Measurements from ENCODE around the gene PCYT2.

DNA sequence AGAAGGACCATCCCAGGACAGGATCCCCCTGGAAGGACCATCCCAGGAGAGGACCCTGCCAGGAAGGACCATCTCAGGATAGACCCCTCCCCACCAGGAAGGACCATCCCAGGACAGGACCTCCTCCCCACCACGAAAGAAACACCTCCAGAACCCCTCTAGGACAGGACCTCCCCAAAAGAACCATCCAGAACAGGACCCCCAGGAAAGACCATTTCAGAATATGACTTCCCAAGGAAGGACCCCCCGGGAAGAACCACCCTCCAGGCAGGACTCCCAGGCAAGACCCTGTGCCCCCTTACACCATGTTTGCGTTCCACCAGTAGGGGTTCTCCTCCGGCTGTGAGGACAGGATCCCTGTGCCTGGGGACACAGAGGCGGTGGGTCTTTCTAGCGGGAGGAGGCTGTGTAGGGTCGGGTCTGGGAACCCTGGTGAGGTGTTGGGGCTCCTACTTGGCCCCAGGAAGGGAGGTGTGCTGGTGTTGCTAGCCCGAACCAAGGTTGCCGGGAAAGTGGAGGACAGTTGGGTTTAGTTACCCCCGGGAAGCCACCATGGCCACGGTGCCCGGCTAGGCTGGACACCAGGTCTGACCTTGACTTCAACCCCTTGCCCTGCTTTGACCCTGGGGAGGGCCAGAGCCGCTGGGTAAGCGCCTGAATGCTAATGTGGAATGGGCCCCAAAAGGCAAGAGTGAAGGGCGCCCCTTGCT lies 47.6 kb upstream of the PCYT2 start:
- TF ChIP-seq POLR2A (IDR thresholded peaks at IDR 0.05), result no peak
- TF ChIP-seq, protein P1, sequence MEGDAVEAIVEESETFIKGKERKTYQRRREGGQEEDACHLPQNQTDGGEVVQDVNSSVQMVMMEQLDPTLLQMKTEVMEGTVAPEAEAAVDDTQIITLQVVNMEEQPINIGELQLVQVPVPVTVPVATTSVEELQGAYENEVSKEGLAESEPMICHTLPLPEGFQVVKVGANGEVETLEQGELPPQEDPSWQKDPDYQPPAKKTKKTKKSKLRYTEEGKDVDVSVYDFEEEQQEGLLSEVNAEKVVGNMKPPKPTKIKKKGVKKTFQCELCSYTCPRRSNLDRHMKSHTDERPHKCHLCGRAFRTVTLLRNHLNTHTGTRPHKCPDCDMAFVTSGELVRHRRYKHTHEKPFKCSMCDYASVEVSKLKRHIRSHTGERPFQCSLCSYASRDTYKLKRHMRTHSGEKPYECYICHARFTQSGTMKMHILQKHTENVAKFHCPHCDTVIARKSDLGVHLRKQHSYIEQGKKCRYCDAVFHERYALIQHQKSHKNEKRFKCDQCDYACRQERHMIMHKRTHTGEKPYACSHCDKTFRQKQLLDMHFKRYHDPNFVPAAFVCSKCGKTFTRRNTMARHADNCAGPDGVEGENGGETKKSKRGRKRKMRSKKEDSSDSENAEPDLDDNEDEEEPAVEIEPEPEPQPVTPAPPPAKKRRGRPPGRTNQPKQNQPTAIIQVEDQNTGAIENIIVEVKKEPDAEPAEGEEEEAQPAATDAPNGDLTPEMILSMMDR (IDR thresholded peaks at IDR 0.05), result no peak
- no peak for TF ChIP-seq EP300 (IDR thresholded peaks at IDR 0.05)
- no peak for TF ChIP-seq POLR2AphosphoS5 (IDR thresholded peaks at IDR 0.05)
